HG03520 (cell line): ENCODE results near the gene GPR61.

ENCODE experiments used
- ATAC-seq: cut with Tn5 transposase; IDR thresholded peaks from one replicate; pipeline ENCODE4 v1.9.1; 2021; ENCODE audit warnings: mild to moderate bottlenecking, moderate library complexity; ENCODE audit not compliant: unreplicated experiment

The GPR61 gene

GRCh38 chr1:109539676-109540075 lies at the start of gene GPR61:
Gene GPR61, plus strand, starts transcription at chr1:109539872. Its CDS starts 3,151 bp downstream, at chr1:109543023.
- ATAC-seq, result no peak

- no peak for ATAC-seq
Measured at GRCh38 chr1:109490029-109490933, 49.4 kb upstream of the GPR61 start.

- ATAC-seq, result no peak
Measured at GRCh38 chr1:109490934-109491302, 48.8 kb upstream of the GPR61 start.

GRCh38 chr1:109491372-109491771 lies 48.3 kb upstream of the GPR61 start:
- no peak for ATAC-seq

- ATAC-seq, result no peak
Measured at GRCh38 chr1:109492779-109493178, 46.9 kb upstream of the GPR61 start.

- ATAC-seq, result no peak
Measured at GRCh38 chr1:109493227-109493626, 46.4 kb upstream of the GPR61 start.

- peak; percentile 87 for ATAC-seq
Measured at GRCh38 chr1:109493805-109494539, 45.7 kb upstream of the GPR61 start, which contains the start of gene CYB561D1. Gene CYB561D1, plus strand, starts transcription at chr1:109494094. Its CDS starts 46 bp downstream, at chr1:109494140.

GRCh38 chr1:109495738-109496137 lies 43.9 kb upstream of the GPR61 start:
- ATAC-seq, result no peak

- no peak for ATAC-seq
Measured at GRCh38 chr1:109497449-109498160, 42.1 kb upstream of the GPR61 start.

GRCh38 chr1:109498161-109498801 lies 41.4 kb upstream of the GPR61 start:
- ATAC-seq, result no peak

- no peak for ATAC-seq
Measured at GRCh38 chr1:109499081-109499480, 40.6 kb upstream of the GPR61 start.

- no peak for ATAC-seq
Measured at GRCh38 chr1:109499661-109500536, 39.8 kb upstream of the GPR61 start.

- ATAC-seq, result no peak
Measured at GRCh38 chr1:109500941-109501381, 38.7 kb upstream of the GPR61 start.

GRCh38 chr1:109501644-109502363 lies 37.9 kb upstream of the GPR61 start:
- no peak for ATAC-seq

GRCh38 chr1:109502364-109502851 lies 37.3 kb upstream of the GPR61 start:
- no peak for ATAC-seq

GRCh38 chr1:109503935-109504334 lies 35.7 kb upstream of the GPR61 start:
- ATAC-seq, result no peak

GRCh38 chr1:109504974-109505373 lies 34.7 kb upstream of the GPR61 start:
- ATAC-seq, result no peak

GRCh38 chr1:109508001-109508872 lies 31.4 kb upstream of the GPR61 start:
- no peak for ATAC-seq
